ENCODE data around the gene GPX3.

DNA sequence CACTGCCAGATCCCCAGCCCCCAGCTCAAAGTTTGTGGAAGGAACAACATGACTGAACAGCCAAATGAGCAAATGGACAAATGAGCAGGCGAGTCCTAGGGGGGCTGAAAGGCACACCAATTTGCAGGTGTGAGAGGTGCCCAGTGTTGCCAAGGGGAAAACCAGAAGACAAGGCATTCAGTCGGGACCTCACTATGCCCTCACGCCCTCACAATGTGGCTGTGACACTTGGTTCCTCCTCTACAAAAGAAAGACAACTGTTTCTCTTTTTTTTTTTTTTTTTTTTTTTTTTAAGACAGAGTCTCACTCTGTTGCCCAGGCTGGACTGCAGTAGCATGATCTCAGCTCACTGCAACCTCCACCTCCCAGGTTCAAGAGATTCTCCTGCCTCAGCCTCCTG, 32.4 kb downstream of the GPX3 start:
- TF ChIP-seq, protein P1, sequence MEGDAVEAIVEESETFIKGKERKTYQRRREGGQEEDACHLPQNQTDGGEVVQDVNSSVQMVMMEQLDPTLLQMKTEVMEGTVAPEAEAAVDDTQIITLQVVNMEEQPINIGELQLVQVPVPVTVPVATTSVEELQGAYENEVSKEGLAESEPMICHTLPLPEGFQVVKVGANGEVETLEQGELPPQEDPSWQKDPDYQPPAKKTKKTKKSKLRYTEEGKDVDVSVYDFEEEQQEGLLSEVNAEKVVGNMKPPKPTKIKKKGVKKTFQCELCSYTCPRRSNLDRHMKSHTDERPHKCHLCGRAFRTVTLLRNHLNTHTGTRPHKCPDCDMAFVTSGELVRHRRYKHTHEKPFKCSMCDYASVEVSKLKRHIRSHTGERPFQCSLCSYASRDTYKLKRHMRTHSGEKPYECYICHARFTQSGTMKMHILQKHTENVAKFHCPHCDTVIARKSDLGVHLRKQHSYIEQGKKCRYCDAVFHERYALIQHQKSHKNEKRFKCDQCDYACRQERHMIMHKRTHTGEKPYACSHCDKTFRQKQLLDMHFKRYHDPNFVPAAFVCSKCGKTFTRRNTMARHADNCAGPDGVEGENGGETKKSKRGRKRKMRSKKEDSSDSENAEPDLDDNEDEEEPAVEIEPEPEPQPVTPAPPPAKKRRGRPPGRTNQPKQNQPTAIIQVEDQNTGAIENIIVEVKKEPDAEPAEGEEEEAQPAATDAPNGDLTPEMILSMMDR (IDR thresholded peaks at IDR 0.05 in 8 of 11, conservative IDR thresholded peaks at IDR 0.05 in 3 of 11), result no peak
- TF ChIP-seq POLR2AphosphoS5 (IDR thresholded peaks at IDR 0.05), result no peak
- no peak for TF ChIP-seq POLR2A (IDR thresholded peaks at IDR 0.05)

Data from spleen (tissue), 7 donors.